SHP77 treated with DMSO at 0.1 percent for 48 hours (cell line): ENCODE data around the gene IL12B.
"Not testable (repeated sequence)": the region's sequence is repeated elsewhere in the genome, so short reads cannot be mapped to it uniquely, and the experiment has no call there.

Experiments
- DNase-seq: peaks from one replicate; lab custom pipeline; 2025; lab: John Stamatoyannopoulos, UW

Gene IL12B

GRCh38 chr5:159332800-159333544, 2.7 kb upstream of the IL12B start:
- no peak for DNase-seq

- no peak for DNase-seq
These were observed 1.0 kb upstream of the IL12B start for GRCh38 chr5:159331093-159331973.

- DNase-seq, result no peak
These were observed 5.3 kb downstream of the IL12B start for GRCh38 chr5:159324986-159325385.

- no peak for DNase-seq
These were observed 6.1 kb downstream of the IL12B start for GRCh38 chr5:159324102-159324755.

GRCh38 chr5:159322180-159322579, 8.1 kb downstream of the IL12B start:
- no peak for DNase-seq

GRCh38 chr5:159319832-159320231, 10.5 kb downstream of the IL12B start:
- no peak for DNase-seq

- DNase-seq, result no peak
These were observed 10.9 kb downstream of the IL12B start for GRCh38 chr5:159319363-159319762.

GRCh38 chr5:159318448-159318847, 11.8 kb downstream of the IL12B start:
- DNase-seq, result no peak

GRCh38 chr5:159317849-159318248, 12.4 kb downstream of the IL12B start:
- no peak for DNase-seq

GRCh38 chr5:159316519-159317383, 13.5 kb downstream of the IL12B start:
- no peak for DNase-seq

GRCh38 chr5:159313197-159313596, 17.1 kb downstream of the IL12B start:
- DNase-seq, result no peak

GRCh38 chr5:159311063-159311462, 19.2 kb downstream of the IL12B start:
- DNase-seq, result no peak

- no peak for DNase-seq
These were observed 19.8 kb downstream of the IL12B start for GRCh38 chr5:159310511-159310910.

GRCh38 chr5:159309689-159310433, 20.4 kb downstream of the IL12B start:
- no peak for DNase-seq

GRCh38 chr5:159304961-159305595, 25.2 kb downstream of the IL12B start:
- no peak for DNase-seq

GRCh38 chr5:159303286-159303685, 27.0 kb downstream of the IL12B start:
- DNase-seq, result no peak

GRCh38 chr5:159301929-159302860, 28.1 kb downstream of the IL12B start:
- not testable (repeated sequence) for DNase-seq

- no peak for DNase-seq
These were observed 28.8 kb downstream of the IL12B start for GRCh38 chr5:159301466-159301865.

- DNase-seq, result not testable (repeated sequence)
These were observed 33.0 kb downstream of the IL12B start for GRCh38 chr5:159297300-159297699.
